Ramos (cell line): ENCODE results near the gene FAXC.

ENCODE experiments used
- in situ Hi-C: fragments of 300-500 bp; cut with MboI; formaldehyde crosslinking; loops from one replicate; pipeline ENCODE4 v1.14.3; 2022; ENCODE audit warnings: low sequenced_read_pairs; ENCODE audit not compliant: unreplicated experiment

Gene FAXC

DNA sequence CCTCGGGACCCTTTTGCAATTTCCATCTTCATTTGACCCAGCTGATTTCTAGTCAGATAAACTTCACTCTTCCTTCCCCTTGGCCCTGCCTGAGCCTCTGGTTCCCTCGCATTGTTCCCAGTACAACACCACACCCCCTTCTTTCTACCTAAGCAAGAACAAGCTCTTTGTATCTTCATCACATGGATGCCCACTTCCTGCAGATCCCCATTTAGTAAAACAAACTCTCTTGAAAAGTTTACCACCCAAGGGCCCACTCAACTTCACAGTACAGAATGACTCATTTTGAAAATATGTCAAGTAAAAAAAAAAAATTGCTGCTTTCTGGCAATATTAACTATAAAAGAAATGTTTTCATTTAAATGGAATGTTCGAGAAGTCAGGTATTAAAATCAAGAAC lies 5.2 kb downstream of the FAXC start:
- in situ Hi-C loops = loop anchor here (25.0 kb wide), 1 partner anchor 393 kb away; no protein-coding TSS in a partner anchor

DNA sequence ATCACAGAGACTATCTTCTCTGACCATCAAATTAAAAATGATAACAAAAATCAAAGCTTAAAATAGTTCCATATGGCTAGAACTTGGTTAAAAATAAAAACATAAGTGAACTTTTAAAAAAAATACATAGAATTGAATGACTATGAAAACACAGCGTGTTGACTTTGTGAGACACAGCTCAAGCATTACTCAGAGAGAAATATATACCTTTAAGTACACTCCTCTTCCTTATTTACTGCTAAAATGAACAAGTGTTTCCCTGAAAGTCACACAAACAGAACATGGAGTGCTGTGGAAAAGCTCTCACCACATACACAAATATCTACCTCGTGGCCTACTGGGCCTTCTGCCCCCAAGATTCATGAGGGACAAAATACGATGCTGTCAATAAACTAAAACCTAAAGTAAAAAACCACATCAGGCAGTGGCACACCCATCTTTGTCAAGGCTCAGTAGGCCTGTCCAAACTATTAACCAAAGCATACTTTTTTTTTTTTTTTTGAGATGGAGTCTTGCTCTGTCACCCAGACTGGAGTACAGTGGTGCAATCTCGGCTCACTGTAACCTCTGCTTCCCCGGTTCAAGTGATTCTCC lies 7.5 kb downstream of the FAXC start:
- in situ Hi-C loops = loop anchor here (25.0 kb wide), 1 partner anchor 395 kb away; no protein-coding TSS in a partner anchor

- in situ Hi-C loops = loop anchor here (25.0 kb wide), 1 partner anchor 399 kb away; no protein-coding TSS in a partner anchor
These were observed 11.3 kb downstream of the FAXC start for GRCh38 chr6:99338188-99338587.

DNA sequence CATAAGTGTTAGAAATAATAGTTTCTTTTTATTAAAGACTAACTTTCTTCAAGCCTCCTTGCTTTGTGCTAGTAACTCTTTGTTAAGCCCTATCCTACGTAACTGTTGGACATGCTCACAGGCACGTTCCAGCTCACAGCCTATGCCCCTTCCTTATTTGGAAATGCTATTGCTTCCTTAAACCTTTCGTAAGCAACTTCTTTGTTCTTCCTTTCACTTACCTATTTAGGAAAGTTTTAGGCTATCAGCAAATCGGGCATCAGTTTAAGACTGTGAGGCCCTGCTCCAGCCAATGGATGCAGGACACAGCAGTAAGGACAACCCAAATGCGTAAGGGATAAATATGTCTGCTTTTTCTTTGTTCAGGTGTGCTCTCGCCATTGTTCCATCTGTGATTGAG lies 14.2 kb downstream of the FAXC start:
- in situ Hi-C loops = loop anchor here (25.0 kb wide), 1 partner anchor 402 kb away; no protein-coding TSS in a partner anchor

DNA sequence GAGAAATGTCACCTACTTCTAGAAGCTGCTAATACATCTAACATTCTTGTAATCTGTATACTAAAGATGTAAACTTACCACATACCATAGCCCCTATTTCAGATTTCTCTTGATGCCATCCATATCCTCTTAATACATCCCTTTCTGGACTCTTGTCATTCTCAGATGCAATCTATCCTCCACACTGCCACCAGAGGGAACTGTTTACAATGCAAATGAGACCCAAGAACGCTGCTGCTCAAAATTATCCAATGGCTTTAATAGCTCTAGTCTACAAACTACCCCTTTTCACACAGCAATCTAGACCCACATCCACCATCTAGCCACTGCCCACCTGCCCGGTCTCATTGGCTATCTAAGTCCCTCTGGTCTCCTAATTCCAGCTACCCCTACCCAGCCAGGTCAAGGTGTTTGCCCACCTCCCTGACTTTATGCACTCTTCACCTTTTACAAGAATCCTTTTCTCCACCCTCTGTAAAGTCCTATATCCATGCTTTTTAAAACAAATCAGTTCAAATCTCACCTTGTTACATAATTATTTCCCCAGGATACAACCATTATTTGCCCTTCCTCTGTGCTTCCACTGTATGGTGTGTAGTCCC lies 14.8 kb downstream of the FAXC start:
- in situ Hi-C loops = loop anchor here (25.0 kb wide), 1 partner anchor 403 kb away; no protein-coding TSS in a partner anchor

DNA sequence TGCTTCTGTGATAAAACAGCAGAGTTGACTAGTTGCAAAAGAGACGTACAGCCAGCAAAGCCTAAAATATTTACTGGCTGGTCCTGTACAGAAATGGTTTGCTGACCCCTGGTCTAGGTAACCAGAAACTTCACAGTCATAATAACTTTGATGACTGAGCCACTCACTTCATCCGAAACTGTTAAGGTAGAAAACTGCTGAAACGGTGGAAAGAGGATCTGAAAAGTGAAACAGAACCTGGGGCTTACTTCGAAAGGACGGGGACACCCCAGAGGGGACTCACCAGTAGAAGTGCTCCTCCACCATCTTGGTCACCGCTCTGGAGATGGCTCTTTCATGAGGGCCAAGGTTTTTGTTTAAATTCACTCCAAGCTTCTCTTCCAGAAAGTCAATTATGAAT lies 16.4 kb downstream of the FAXC start:
- in situ Hi-C loops = loop anchor here (25.0 kb wide), 1 partner anchor 404 kb away; no protein-coding TSS in a partner anchor

- in situ Hi-C loops = loop anchor here (25.0 kb wide), 1 partner anchor 406 kb away; no protein-coding TSS in a partner anchor
These were observed 17.9 kb downstream of the FAXC start for GRCh38 chr6:99331531-99331930.

GRCh38 chr6:99330159-99330558 lies 19.3 kb downstream of the FAXC start:
- in situ Hi-C loops = loop anchor here (25.0 kb wide), 1 partner anchor 407 kb away; no protein-coding TSS in a partner anchor

GRCh38 chr6:99324996-99325395 lies 24.5 kb downstream of the FAXC start:
- in situ Hi-C loops = loop anchor here (25.0 kb wide), 1 partner anchor 412 kb away; no protein-coding TSS in a partner anchor

DNA sequence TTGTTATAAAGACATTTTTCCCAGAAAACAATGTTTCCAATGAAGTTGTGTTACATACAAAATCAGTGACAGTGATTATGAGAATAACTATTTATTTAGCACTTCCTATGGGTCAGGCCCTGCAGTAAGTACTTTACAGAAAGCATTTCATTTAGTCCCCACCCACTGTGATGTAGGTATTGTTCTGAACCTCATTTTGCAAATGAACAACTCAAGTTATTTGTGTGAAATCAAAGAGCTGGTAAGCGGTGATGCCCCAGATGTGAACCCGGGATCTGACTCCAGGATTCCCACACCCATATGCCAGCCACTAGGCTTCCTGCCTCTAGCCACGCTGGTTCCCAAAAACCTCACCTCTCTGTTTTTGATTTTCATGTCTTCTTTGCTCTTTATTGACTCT lies 30.9 kb downstream of the FAXC start:
- in situ Hi-C loops = no loop called here

DNA sequence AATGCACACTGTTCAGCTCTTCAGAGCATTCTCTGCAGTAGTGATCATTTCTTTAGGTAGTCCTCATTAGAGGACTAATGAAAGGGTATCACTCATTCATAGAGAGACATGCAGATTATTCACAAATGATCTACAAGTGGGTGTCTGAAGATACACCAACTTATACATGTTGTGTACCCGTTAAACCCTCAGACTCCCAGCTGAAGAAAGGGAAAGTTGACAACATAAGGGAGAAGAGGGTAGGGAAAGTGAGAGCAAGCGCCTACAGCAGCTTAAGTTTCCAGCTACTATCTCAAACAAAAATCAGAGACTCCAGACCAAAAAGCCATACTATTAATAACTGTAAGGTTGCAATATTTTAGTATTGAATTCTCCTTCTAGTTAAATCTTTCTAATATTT lies 37.1 kb downstream of the FAXC start:
- in situ Hi-C loops = no loop called here

GRCh38 chr6:99310553-99310952 lies 38.9 kb downstream of the FAXC start:
- in situ Hi-C loops = no loop called here

GRCh38 chr6:99309557-99309956 lies 39.9 kb downstream of the FAXC start:
- in situ Hi-C loops = no loop called here

- in situ Hi-C loops = no loop called here
These were observed 40.7 kb downstream of the FAXC start for GRCh38 chr6:99308788-99309187.

DNA sequence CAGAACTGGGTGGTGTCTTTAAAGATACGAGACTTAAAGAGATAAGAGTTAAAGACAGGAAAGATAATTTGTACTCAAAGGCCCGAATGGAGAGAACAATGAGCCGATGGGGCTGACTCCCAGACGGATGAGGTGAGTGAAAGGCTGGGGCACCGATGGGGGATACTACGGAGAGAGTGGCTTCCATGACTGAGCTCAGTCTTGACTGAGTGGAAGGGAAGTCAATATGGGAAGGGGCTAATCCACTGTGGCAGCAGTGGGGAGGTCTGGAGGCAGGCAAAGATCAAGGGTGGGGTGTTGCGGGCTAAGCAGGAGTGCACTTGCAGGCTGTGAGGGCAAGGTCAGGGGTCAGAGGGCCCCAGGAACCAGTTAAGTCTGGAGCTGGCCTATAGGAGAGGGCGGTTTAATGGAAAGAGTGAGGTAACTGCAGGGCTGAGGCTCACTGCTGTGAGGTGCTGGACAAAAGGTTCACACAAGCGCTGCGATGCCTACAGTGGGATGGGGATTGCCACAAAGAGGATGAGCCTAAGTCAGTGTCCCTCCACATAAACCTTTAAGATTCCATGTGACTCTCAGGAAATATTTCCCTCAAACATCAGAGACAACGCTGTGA lies 42.1 kb downstream of the FAXC start:
- in situ Hi-C loops = no loop called here

DNA sequence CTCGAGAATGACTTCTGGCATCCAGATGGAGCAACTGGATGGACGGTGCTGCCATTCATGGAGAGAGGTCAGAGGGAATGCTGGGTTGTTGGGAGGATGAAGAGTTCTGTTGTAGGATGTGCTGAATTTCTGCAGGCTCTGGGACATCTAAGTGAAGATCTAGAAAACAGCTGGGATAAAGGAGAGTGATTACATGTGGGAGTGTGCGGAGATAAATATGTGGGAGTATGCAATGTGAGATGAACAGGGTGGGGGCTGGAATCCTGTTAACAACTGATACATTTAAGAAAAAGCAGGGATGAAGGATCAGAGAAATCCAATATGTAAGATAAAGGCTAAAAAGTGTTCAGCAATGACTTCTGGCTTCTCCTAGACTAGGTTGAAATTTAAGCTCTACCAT lies 43.1 kb downstream of the FAXC start:
- in situ Hi-C loops = no loop called here

DNA sequence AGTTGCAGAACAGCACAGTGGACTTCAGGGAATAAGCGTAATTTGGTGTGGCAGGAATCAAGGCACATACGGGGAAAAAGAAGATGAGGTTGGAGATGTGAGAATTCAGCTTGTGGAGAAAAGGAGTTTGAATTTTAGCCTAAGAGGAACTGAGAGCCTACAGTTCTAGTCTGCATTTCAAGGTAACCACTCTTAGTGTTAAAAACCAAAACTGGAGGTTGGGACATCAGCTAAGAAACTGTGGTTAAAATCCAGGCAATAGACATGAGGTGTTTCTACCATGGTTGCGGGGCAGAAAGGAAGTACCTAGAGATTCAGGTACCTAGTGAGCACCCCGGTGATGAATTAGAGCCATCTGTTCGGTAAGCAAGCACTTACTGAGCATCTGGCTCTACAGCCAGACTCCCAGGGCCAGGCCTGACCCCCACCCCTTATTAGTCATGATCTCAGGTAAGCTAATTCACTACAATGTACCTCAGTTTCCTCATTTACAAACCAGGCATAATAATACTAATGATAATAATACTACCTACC lies 44.4 kb downstream of the FAXC start:
- in situ Hi-C loops = no loop called here

DNA sequence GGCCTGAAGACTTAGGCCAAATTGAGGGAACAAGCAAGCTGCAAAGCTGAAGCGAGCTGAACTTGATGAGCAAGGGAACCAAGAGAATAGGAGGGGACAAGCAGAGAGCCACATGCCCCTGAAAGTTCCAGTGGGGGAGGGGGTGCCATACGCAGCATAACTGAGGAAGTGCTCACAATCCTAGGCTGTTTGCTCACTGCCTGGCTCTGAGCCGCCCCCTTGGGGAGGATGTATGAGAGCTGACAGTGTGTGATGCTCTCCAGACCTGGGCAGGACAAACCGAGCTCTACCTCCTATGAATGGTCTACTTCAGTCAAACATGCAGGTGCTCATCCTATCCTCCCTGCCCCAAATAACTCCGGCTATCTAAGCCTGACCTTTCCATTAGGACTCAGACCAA lies 52.1 kb downstream of the FAXC start:
- in situ Hi-C loops = no loop called here

DNA sequence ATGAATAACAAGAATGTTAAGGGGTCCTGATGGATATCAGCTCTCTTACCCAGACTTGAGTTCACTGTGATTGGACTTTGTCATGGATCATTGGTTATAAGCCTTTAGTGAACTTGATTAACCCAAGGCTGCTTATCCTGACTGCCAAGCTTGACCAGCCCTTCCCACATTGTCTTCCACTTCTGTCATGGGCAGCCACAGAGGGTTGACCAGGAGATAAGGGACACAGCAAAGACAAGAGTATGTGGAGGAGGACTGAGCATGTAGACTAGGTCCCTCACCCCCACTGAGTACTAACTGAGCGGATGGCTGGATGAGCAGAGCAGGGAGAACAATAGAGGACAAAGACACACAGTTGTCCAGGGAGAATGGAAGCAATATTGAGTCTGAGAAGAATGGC lies 52.5 kb downstream of the FAXC start:
- in situ Hi-C loops = no loop called here

DNA sequence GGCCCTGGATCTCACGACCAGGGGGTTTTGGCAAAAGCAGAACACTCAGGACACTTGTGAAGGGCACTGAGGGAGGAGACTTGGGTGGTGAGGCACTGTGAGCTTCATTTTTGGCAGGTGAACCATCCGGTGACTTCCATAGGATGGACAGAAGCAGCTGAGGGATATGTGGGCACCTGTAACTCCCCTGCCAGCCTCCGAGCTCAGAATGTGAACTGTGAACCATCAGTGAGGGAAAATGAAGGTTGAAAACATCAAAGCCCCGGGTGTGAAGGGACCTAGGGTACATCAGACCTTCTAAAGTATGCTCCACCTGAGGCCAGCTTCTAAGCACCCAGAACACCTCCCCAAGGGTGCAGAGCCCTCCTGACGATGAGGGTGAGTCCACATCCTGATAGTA lies 53.2 kb downstream of the FAXC start:
- in situ Hi-C loops = no loop called here

DNA sequence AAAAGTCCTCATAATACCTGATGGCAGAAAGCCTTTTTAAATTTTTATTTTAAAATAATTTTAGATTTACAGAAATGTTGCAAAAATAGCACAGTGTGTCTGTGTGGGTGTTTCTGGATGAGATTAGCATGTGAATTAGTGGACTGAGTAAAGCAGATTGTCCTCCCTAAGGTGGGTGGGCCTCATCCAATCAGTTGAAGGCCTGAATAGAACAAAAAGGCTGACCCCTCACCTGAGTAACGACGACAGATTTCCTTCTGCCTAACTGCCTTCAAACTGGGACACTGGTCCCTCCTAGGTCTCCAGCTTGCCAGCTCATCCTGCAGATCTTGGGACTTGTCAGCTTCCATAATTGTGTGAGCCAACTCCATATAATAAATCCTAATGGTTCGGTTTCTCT lies 54.2 kb downstream of the FAXC start:
- in situ Hi-C loops = no loop called here
